Measurements from ENCODE around the gene FAAH. TPM values are rescaled to one million over a fixed set of nuclear protein-coding genes. Genes with fewer than 3 reads are reported as not detected.

Gene FAAH
- total and polyA plus RNA-seq, 2 of the 13 experiments (the other 11 are each of a cell fraction or from before 2014, with no cell fraction given) = 5.4 to 11.0 TPM

- TF ChIP-seq SNAPC4 (CRISPR knock-in tag; IDR thresholded peaks at IDR 0.05) = no peak
- TF ChIP-seq IKZF4 (CRISPR knock-in tag; IDR thresholded peaks at IDR 0.05; ENCODE audit: borderline replicate concordance, low read depth, not compliant biosample characterization) = no peak
- no peak for TF ChIP-seq ZNF138 (CRISPR knock-in tag; IDR thresholded peaks at IDR 0.05; ENCODE audit: low read depth)
- TF ChIP-seq MAFF (IDR thresholded peaks at IDR 0.05; ENCODE audit: low read depth, low read length) = no peak
- TF ChIP-seq DNMT3B (CRISPR knock-in tag; conservative IDR thresholded peaks at IDR 0.05) = no peak
- TF ChIP-seq ZSCAN29 (CRISPR knock-in tag; conservative IDR thresholded peaks at IDR 0.05) = no peak
- TF ChIP-seq TRIM22 (IDR thresholded peaks at IDR 0.05) = no peak
- TF ChIP-seq TFDP1 (CRISPR knock-in tag; IDR thresholded peaks at IDR 0.05; ENCODE audit: borderline replicate concordance) = peak; percentile 24; the same call in 1 of the 2 replicates
- TF ChIP-seq ZHX2 (IDR thresholded peaks at IDR 0.05; ENCODE audit: low read depth) = no peak
- TF ChIP-seq ZHX2 (CRISPR knock-in tag; IDR thresholded peaks at IDR 0.05; ENCODE audit: borderline replicate concordance) = no peak
- no peak for TF ChIP-seq E2F2 (CRISPR knock-in tag; IDR thresholded peaks at IDR 0.05; ENCODE audit: borderline replicate concordance)
- TF ChIP-seq ZNF564 (CRISPR knock-in tag; IDR thresholded peaks at IDR 0.05) = no peak
Observed at GRCh38 chr1:46442317-46443161, 48.4 kb downstream of the FAAH start (continued).
